ENCODE measurements around the gene FEN1.

DNA sequence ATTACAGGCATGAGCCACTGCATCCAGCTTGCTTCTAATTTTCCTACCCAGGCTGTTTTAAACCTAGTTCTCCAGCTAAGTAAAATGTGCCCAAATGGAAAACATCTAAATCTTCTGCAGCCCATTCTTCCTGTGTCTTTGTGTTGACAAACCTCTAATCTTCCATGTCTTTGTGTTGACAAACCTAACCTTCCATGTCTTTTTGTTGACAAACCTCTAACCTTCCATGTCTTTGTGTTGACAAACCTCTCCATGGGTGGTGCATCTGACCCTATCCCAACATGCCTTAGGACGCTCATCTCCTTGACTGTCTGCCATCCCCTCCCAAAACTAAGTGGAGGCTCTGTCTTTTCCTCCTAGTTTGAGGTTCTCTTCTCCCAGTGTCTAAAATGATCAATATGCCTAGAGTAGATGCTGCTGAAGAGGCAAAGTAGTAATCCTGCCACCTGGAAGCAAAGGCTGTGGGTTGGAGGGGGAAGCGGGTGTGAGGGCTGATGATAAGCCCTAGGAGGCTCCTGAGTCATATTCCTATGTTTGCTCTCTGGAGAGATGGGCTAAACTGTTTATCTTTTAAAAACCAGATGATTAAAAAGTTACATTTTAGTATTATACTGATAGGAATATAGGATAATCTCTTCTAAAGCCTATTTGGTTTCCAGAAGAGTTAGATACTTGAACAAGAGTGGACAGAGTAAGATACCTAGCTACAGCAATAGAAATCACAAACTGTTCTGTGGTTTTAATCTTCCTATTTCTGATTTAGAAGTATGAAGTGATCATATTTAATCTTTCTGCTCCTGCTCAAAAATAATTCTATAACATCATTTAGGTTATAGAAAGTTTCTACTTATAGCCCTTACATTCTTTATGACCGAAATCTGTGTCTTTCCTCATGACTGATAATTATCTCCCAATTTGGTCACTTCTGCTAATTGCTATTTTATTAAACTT is 7.9 kb downstream of the FEN1 start:
- TF ChIP-seq, protein P1, sequence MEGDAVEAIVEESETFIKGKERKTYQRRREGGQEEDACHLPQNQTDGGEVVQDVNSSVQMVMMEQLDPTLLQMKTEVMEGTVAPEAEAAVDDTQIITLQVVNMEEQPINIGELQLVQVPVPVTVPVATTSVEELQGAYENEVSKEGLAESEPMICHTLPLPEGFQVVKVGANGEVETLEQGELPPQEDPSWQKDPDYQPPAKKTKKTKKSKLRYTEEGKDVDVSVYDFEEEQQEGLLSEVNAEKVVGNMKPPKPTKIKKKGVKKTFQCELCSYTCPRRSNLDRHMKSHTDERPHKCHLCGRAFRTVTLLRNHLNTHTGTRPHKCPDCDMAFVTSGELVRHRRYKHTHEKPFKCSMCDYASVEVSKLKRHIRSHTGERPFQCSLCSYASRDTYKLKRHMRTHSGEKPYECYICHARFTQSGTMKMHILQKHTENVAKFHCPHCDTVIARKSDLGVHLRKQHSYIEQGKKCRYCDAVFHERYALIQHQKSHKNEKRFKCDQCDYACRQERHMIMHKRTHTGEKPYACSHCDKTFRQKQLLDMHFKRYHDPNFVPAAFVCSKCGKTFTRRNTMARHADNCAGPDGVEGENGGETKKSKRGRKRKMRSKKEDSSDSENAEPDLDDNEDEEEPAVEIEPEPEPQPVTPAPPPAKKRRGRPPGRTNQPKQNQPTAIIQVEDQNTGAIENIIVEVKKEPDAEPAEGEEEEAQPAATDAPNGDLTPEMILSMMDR (IDR thresholded peaks at IDR 0.05; ENCODE audit: low read depth, low read length, poor library complexity, severe bottlenecking) = no peak
- TF ChIP-seq EZH2phosphoT487 (IDR thresholded peaks at IDR 0.05; ENCODE audit: borderline replicate concordance, low read length) = no peak
